Measurements from ENCODE around the gene SMPD3. TPM values are rescaled to one million over a fixed set of nuclear protein-coding genes. Genes with fewer than 3 reads are reported as not detected.

Gene SMPD3
- total and polyA plus RNA-seq, 9 donors: 0.31 to 4.3 (median 1.1) TPM

- Histone ChIP-seq H3K36me3 (ENCODE audit: control insufficient read depth, insufficient read depth, low read length) (peaks cover 89% of the 10 kb centered on the region), H3K9me3 (replicated peaks; ENCODE audit: control insufficient read depth, low read depth, low read length) (no peaks in the 10 kb centered on the region), H3K4me1 (ENCODE audit: control insufficient read depth, insufficient read depth, low read length) (no peaks in the 10 kb centered on the region), H3K27me3 (ENCODE audit: control insufficient read depth, insufficient read depth, low read length) (no peaks in the 10 kb centered on the region), H3K27ac (ENCODE audit: low read length) (no peak overlapping the region), H3K4me3 (ENCODE audit: low read length) (no peak overlapping the region)
- WGBS (ENCODE audit: insufficient coverage): 100% methylated on average over 1 of the region's 7 CpGs
- no peak for DNase-seq
These were observed 105.7 kb downstream of the SMPD3 start for GRCh38 chr16:68342620-68343019.

DNA sequence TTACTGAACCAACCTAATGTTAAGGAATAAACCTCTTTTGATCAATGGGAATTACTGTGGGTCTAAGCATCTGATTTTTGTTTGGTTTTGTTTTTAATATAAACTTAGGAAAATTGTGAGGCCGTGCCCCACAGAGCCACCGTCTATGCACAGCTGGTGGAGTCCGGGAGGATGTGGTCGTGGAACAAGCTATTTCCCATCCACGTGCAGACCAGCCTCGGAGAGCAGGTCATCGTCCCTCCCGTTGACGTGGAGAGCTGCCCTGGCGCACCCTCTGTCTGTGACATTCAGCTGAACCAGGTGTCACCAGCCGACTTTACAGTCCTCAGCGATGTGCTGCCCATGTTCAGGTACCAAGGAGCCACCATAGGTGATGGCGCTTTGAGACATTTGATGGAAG is 109.1 kb downstream of the SMPD3 start:
- WGBS (ENCODE audit: insufficient coverage): 93% methylated on average over 13 of the region's 13 CpGs
- Histone ChIP-seq H3K27ac (ENCODE audit: low read length) (no peak overlapping the region), H3K36me3 (ENCODE audit: control insufficient read depth, insufficient read depth, low read length) (peaks cover 81% of the 10 kb centered on the region), H3K4me3 (ENCODE audit: low read length) (no peak overlapping the region), H3K27me3 (ENCODE audit: control insufficient read depth, insufficient read depth, low read length) (no peaks in the 10 kb centered on the region), H3K4me1 (ENCODE audit: control insufficient read depth, insufficient read depth, low read length) (no peaks in the 10 kb centered on the region), H3K9me3 (replicated peaks; ENCODE audit: control insufficient read depth, low read depth, low read length) (no peaks in the 10 kb centered on the region)
- no peak for DNase-seq

DNA sequence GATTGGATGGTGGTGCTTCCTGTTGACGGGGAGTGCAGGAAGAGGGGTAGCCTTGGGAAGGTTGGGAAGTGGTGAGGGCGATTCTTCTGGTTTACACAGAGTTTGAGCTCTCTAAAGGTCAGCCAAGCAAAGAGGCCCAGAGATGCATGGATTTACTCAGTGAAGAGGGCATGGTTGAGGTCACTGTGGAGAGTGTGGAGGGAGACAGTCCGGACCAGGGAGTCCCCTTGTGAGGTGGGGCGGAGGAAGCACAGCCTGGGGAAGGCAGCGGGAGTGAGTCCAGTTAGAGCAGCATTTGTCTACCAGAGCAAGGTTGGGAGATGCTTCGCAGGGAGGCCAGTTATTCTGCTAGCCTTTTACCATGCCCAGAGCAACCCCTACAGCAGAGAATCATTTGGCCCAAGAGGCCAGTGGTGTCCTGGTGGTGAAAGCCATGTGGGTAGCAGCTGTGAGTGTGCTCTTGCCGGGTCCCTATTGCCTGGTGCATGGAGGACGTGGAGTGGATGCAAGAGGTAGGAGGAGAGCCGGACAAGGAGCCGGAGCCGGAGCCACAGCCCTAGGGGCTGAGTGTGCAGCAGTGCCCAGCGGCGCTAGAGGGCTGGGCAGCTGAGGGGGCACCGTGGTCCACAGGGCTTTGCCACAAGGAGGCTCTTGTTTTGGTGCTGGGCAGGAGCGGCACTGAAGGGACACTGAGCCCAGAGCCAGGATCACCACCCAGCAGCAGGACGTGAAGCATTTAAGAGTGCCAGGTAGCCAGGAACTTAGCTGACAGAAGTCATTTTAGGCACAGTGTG is 109.8 kb downstream of the SMPD3 start:
- Histone ChIP-seq H3K9me3 (replicated peaks; ENCODE audit: control insufficient read depth, low read depth, low read length) (no peaks in the 10 kb centered on the region), H3K4me3 (ENCODE audit: low read length) (no peak overlapping the region), H3K36me3 (ENCODE audit: control insufficient read depth, insufficient read depth, low read length) (peaks cover 81% of the 10 kb centered on the region), H3K27me3 (ENCODE audit: control insufficient read depth, insufficient read depth, low read length) (no peaks in the 10 kb centered on the region), H3K4me1 (ENCODE audit: control insufficient read depth, insufficient read depth, low read length) (no peaks in the 10 kb centered on the region), H3K27ac (ENCODE audit: low read length) (no peak overlapping the region)
- no peak for DNase-seq
- 93% methylated on average over 16 of the region's 16 CpGs for WGBS (ENCODE audit: insufficient coverage)

DNA sequence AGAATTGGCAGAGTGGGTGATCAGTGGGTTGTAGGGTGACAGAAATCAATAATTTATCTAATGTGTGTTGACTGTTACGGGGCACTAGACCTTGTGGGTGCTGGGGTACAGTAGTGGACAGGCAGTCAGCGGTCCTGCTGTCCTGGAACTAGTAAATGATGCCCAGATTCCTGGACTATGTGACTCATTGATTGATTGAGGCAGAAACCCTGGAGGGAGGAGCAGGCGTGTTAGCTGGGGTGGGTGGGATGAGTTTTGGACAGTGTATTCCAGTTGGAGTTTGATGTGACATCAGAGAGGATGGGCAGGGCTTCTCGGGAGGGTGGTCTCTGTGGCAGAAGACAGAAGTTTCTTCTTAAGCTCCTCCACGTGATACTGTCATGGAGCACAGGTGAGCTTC is 113.1 kb downstream of the SMPD3 start:
- Histone ChIP-seq H3K36me3 (ENCODE audit: control insufficient read depth, insufficient read depth, low read length) (peaks cover 69% of the 10 kb centered on the region), H3K27me3 (ENCODE audit: control insufficient read depth, insufficient read depth, low read length) (no peaks in the 10 kb centered on the region), H3K4me1 (ENCODE audit: control insufficient read depth, insufficient read depth, low read length) (peaks cover 3% of the 10 kb centered on the region), H3K27ac (ENCODE audit: low read length) (no peak overlapping the region), H3K9me3 (replicated peaks; ENCODE audit: control insufficient read depth, low read depth, low read length) (no peaks in the 10 kb centered on the region), H3K4me3 (ENCODE audit: low read length) (no peak overlapping the region)
- 87% methylated on average over 4 of the region's 5 CpGs for WGBS (ENCODE audit: insufficient coverage)
- no peak for DNase-seq

DNA sequence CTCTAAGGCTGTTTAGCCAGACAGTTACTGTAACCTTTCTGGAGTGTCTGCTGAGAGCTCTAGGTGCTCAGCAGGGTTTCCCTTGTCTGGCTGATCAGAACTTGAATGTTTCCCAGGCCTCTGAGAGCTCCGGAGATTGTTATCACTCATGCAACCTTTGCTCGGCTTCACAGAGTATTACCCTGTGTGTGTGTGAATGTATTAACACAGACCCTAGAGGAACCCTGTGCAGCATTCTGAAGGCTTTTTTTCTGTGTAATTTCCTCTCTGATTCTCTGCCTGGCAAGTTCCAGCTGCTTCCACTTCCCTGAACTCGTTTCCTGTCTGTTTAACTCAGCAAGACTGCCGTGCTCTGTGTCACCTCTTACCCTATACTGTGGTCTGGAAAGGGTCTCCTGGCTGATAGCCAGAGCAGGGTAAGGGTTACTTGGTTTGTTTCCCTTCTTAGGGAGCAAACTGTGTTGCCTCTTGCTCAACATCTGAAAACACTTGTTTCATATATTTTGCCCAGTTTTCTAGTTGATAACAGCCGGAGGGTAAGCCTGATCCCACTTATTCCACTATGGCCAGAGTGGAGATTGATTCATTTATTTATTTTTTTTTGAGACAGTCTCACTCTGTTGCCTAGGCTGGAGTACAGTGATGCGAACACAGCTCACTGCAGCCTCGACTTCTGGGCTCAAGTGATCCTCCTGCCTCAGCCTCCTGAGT is 115.7 kb downstream of the SMPD3 start:
- peaks cover 52% of the 10 kb centered on the region for H3K36me3 ChIP-seq (ENCODE audit: control insufficient read depth, insufficient read depth, low read length)
- H3K4me3 ChIP-seq (ENCODE audit: low read length): no peak overlapping the region
- no CpG with 5 or more reads among the region's 7 CpGs for WGBS (ENCODE audit: insufficient coverage)
- no peaks in the 10 kb centered on the region for H3K27me3 ChIP-seq (ENCODE audit: control insufficient read depth, insufficient read depth, low read length)
- peaks cover 3% of the 10 kb centered on the region for H3K4me1 ChIP-seq (ENCODE audit: control insufficient read depth, insufficient read depth, low read length)
- DNase-seq: peak; percentile 87
- no peaks in the 10 kb centered on the region for H3K9me3 ChIP-seq (replicated peaks; ENCODE audit: control insufficient read depth, low read depth, low read length)
- H3K27ac ChIP-seq (ENCODE audit: low read length): peak overlapping the region; percentile 60

GRCh38 chr16:68331879-68332410 is 116.4 kb downstream of the SMPD3 start:
- WGBS (ENCODE audit: insufficient coverage): 41% methylated on average over 2 of the region's 4 CpGs
- no peaks in the 10 kb centered on the region for H3K27me3 ChIP-seq (ENCODE audit: control insufficient read depth, insufficient read depth, low read length)
- no peak overlapping the region for H3K4me3 ChIP-seq (ENCODE audit: low read length)
- peak overlapping the region; percentile 60 for H3K27ac ChIP-seq (ENCODE audit: low read length)
- DNase-seq: no peak
- peaks cover 3% of the 10 kb centered on the region for H3K4me1 ChIP-seq (ENCODE audit: control insufficient read depth, insufficient read depth, low read length)
- H3K9me3 ChIP-seq (replicated peaks; ENCODE audit: control insufficient read depth, low read depth, low read length): no peaks in the 10 kb centered on the region
- peaks cover 51% of the 10 kb centered on the region for H3K36me3 ChIP-seq (ENCODE audit: control insufficient read depth, insufficient read depth, low read length)

DNA sequence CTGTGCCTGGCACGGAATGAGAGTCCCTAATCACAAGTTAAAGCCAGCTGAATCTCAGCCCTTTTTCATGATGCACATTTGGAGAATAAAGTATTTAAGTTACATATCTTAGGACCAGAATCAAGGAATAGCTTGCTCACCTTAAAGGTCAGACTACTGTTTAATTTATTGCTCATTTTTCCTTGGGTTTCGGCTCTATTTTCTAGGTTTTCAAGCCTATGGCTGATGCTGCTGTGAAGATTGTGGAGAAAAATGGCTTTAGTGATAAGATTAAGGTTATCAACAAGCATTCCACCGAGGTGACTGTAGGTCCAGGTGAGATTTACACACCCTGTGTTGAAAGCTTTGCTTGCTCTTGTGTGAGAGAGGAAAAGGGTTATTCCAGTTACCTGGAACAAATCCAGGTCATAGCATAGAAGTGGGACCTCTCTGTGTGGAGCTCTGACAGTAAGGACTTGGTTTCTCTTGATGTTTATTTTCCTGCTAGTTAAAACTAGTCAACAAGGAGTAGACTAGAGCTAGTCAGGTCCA is 119.4 kb downstream of the SMPD3 start:
- DNase-seq: no peak
- WGBS (ENCODE audit: insufficient coverage): 44% methylated on average over 1 of the region's 3 CpGs
- H3K4me3 ChIP-seq (ENCODE audit: low read length): no peak overlapping the region
- no peak overlapping the region for H3K27ac ChIP-seq (ENCODE audit: low read length)
- peaks cover 55% of the 10 kb centered on the region for H3K36me3 ChIP-seq (ENCODE audit: control insufficient read depth, insufficient read depth, low read length)
- no peaks in the 10 kb centered on the region for H3K9me3 ChIP-seq (replicated peaks; ENCODE audit: control insufficient read depth, low read depth, low read length)
- peaks cover 3% of the 10 kb centered on the region for H3K4me1 ChIP-seq (ENCODE audit: control insufficient read depth, insufficient read depth, low read length)
- no peaks in the 10 kb centered on the region for H3K27me3 ChIP-seq (ENCODE audit: control insufficient read depth, insufficient read depth, low read length)

- no peaks in the 10 kb centered on the region for H3K27me3 ChIP-seq (ENCODE audit: control insufficient read depth, insufficient read depth, low read length)
- peak; percentile 81 for DNase-seq
- no peaks in the 10 kb centered on the region for H3K9me3 ChIP-seq (replicated peaks; ENCODE audit: control insufficient read depth, low read depth, low read length)
- no peak overlapping the region for H3K27ac ChIP-seq (ENCODE audit: low read length)
- WGBS (ENCODE audit: insufficient coverage): 33% methylated on average over 3 of the region's 13 CpGs
- no peak overlapping the region for H3K4me3 ChIP-seq (ENCODE audit: low read length)
- H3K36me3 ChIP-seq (ENCODE audit: control insufficient read depth, insufficient read depth, low read length): peaks cover 52% of the 10 kb centered on the region
- peaks cover 3% of the 10 kb centered on the region for H3K4me1 ChIP-seq (ENCODE audit: control insufficient read depth, insufficient read depth, low read length)
These were observed 120.0 kb downstream of the SMPD3 start for GRCh38 chr16:68328151-68328859.

DNA sequence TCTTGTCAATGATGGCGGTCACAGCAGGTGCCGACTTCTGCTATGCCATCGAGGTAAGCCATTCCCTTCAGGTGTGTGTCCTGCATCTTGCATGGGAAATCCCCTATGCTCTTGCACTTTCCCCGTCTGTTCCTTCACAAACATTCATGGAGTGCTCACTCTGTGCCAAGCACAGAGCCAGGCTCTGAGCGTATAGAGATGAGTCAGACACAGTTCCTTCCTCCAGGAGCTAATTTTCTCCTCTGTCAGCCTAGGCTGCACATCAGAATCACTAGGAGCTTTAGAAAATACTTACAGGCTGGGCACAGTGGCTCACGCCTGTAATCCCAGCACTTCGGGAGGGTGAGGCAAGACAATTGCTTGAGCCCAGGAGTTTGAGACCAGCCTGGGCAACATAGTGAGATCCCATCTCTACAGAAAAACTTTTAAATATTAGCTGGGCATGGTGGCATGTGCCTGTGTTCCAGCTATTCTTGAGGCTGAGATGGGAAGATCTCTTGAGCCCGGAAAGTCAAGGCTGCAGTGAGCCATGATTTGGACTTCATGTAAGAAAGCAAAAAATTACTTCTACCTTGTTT is 123.4 kb downstream of the SMPD3 start:
- H3K4me1 ChIP-seq (ENCODE audit: control insufficient read depth, insufficient read depth, low read length): no peaks in the 10 kb centered on the region
- H3K36me3 ChIP-seq (ENCODE audit: control insufficient read depth, insufficient read depth, low read length): peaks cover 51% of the 10 kb centered on the region
- DNase-seq: no peak
- no peak overlapping the region for H3K27ac ChIP-seq (ENCODE audit: low read length)
- WGBS (ENCODE audit: insufficient coverage): 85% methylated on average over 6 of the region's 8 CpGs
- H3K27me3 ChIP-seq (ENCODE audit: control insufficient read depth, insufficient read depth, low read length): no peaks in the 10 kb centered on the region
- H3K9me3 ChIP-seq (replicated peaks; ENCODE audit: control insufficient read depth, low read depth, low read length): no peaks in the 10 kb centered on the region
- no peak overlapping the region for H3K4me3 ChIP-seq (ENCODE audit: low read length)
